ENCODE data around the gene TMBIM6.

Gene TMBIM6

DNA sequence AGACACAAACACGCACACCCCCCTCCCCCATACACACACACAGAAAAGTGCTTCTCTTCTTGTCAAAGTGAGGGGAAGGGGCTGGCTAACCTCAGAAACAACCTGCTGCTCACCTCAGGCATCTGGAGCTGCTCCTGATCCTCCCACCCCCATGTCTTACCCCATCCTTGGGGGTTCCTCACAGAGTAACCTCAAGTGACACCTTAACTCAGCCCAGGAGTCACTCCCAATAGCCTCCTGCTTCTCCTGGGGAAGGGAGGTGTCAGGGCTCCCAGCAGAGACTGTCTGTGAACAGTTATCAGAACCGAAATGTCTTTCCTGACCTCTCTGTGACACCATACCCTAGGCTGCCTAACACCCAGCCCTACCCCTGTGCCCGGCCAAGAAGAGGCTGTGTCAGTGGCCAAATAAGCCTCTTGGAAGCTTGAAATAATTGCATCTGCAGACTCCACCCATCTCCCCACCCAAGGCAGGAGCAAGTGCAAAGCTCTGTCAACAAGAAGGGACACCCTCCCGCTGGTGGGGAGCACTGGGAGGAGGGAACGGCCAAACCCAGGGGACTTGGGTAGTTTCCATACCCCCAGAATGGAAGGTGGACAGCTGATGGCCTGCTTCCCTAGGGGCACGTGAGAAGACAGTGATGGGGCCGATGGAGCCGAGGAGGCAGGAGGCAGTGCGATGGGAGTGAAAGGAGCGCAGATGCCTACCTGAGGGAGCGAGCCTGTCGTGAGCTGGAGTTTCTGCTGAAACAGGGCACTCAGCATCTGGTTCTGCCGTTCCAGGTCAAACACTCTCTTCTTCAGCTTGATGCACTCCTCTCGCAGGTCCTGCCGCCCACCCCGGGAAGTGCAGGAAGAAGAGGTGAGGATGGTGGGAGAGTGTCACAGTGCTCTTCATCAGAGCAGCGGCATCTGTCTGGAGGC, 60.0 kb downstream of the TMBIM6 start:
- Histone ChIP-seq H3K27me3 (replicated peaks) (no peaks in the 10 kb centered on the region), H3K4me3 (ENCODE audit: low read depth, low read length) (no peak overlapping the region), H3K27ac (no peak overlapping the region), H3K36me3 (replicated peaks) (peaks cover 81% of the 10 kb centered on the region)
- no peak for DNase-seq
- TF ChIP-seq, protein P1, sequence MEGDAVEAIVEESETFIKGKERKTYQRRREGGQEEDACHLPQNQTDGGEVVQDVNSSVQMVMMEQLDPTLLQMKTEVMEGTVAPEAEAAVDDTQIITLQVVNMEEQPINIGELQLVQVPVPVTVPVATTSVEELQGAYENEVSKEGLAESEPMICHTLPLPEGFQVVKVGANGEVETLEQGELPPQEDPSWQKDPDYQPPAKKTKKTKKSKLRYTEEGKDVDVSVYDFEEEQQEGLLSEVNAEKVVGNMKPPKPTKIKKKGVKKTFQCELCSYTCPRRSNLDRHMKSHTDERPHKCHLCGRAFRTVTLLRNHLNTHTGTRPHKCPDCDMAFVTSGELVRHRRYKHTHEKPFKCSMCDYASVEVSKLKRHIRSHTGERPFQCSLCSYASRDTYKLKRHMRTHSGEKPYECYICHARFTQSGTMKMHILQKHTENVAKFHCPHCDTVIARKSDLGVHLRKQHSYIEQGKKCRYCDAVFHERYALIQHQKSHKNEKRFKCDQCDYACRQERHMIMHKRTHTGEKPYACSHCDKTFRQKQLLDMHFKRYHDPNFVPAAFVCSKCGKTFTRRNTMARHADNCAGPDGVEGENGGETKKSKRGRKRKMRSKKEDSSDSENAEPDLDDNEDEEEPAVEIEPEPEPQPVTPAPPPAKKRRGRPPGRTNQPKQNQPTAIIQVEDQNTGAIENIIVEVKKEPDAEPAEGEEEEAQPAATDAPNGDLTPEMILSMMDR (IDR thresholded peaks at IDR 0.05; ENCODE audit: low read depth, low read length, missing control alignments): no peak
- in situ Hi-C loops (cut with HindIII; ENCODE audit: low pct_ligation_motif_present, low sequenced_read_pairs): no loop called here

DNA sequence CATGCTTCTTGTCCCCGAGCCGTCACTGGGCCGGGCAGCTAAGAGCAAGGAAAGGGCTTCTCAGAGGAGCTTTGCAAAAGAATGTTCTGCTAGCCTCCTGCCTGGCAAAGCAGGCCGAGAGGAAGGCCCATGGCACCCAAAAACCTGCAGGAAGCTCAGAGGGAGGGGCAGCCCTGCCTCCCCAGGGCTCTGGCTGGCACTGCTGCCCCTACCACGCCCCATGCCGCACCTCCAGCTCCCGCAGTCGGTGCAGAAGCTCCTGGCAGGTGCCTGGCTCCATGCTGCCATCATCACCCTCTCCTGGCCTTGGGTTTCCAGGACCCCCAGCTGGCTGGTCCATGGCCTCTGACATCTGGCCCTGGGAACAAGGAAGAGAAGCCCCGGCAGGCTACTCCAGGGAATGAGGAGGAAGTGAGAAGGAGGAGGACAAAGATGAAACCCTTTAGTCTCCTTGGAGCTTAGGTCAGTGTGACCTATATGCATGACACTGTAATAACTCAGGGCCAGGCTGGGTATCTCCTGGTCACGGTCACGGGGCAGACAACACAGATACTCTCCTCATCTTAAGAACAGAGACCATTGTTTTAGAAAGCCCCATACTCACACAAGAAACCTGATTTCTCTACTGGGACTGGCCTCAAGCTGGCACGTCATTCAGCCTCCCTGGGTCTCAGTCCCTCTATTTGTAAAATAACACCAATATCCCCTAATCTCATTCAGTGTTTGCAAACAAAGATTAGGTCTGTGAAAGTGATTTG, 62.5 kb downstream of the TMBIM6 start:
- TF ChIP-seq, protein P1 (IDR thresholded peaks at IDR 0.05; ENCODE audit: low read depth, low read length, missing control alignments): no peak
- no peak for DNase-seq
- in situ Hi-C loops (cut with HindIII; ENCODE audit: low pct_ligation_motif_present, low sequenced_read_pairs): no loop called here
- Histone ChIP-seq H3K27me3 (replicated peaks) (no peaks in the 10 kb centered on the region), H3K4me3 (ENCODE audit: low read depth, low read length) (no peak overlapping the region), H3K27ac (no peak overlapping the region), H3K36me3 (replicated peaks) (peaks cover 59% of the 10 kb centered on the region)

DNA sequence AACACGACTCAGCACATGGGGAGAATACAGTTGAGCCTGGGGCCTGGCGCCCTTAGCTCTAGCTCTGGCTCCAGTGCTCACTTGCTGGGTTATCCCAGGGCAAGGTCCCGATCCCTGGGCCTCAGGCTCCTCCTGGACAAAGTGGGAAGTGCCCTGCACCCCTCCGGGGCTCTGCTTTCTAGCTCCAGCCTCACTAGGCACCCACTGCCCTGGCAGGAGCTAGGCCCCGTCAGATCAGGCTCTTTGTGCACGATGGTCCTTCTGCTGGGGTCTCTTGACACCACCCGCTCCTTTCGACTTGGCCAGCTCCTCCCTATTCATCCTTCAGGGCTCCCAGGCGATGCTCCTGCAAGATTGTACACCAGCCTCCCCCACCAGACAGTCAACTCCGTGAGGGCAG, 63.5 kb downstream of the TMBIM6 start:
- in situ Hi-C loops (cut with HindIII; ENCODE audit: low pct_ligation_motif_present, low sequenced_read_pairs): no loop called here
- no peaks in the 10 kb centered on the region for H3K27me3 ChIP-seq (replicated peaks)
- H3K27ac ChIP-seq: no peak overlapping the region
- no peak overlapping the region for H3K4me3 ChIP-seq (ENCODE audit: low read depth, low read length)
- H3K36me3 ChIP-seq (replicated peaks): peaks cover 53% of the 10 kb centered on the region
- DNase-seq: no peak
- TF ChIP-seq, protein P1 (IDR thresholded peaks at IDR 0.05; ENCODE audit: low read depth, low read length, missing control alignments): no peak

DNA sequence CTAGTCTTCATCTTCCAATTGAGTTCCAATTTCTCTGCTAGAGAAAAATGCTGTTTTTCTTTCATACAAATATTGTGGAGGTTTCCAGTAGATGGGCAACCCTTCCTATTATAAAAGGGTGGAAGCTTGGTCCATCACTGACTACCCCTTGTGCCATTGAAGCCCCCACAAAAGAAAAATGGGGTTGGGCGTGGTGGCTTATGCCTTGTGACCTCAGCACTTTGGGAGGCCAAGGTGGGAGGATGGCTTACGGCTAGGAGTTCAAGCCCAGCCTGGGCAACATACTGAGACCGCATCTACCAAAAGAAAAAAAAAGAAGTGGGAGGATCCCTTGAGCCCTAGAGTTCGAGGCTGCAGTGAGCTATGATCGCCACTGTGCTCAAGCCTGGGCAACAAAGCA, 64.1 kb downstream of the TMBIM6 start:
- no peak for DNase-seq
- in situ Hi-C loops (cut with HindIII; ENCODE audit: low pct_ligation_motif_present, low sequenced_read_pairs): no loop called here
- Histone ChIP-seq H3K36me3 (replicated peaks) (peaks cover 48% of the 10 kb centered on the region), H3K27ac (no peak overlapping the region), H3K4me3 (ENCODE audit: low read depth, low read length) (no peak overlapping the region), H3K27me3 (replicated peaks) (no peaks in the 10 kb centered on the region)
- TF ChIP-seq, protein P1 (IDR thresholded peaks at IDR 0.05; ENCODE audit: low read depth, low read length, missing control alignments): no peak

DNA sequence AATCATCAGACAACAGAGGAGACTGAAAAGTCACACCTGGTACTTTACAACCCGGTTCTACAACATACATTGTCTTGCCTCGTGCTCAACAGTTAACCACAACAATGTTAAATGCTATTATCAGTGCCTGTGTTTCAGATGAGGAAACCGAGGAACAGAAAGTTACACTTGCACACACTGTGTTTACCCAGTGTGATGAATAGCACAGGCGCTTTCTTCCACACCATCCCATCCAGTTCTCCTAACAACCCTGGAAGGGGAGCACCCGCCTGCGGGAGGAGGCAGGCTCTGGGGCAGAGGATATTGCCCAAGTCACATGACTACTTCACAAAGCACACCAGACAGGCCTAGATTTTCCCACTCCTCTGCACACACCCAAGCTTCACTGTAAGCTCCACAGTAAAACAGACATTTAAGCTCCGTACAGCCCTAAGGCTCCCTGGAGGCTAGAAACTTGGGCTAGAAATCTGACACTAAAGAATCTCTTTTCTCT, 65.0 kb downstream of the TMBIM6 start:
- in situ Hi-C loops (cut with HindIII; ENCODE audit: low pct_ligation_motif_present, low sequenced_read_pairs): no loop called here

More for the DNA sequence above, 65.0 kb downstream of the TMBIM6 start:
- Histone ChIP-seq H3K27me3 (replicated peaks) (no peaks in the 10 kb centered on the region), H3K36me3 (replicated peaks) (peaks cover 42% of the 10 kb centered on the region), H3K4me3 (ENCODE audit: low read depth, low read length) (no peak overlapping the region), H3K27ac (no peak overlapping the region)
- TF ChIP-seq, protein P1 (IDR thresholded peaks at IDR 0.05; ENCODE audit: low read depth, low read length, missing control alignments): no peak
- DNase-seq: no peak

All from brain microvascular endothelial cell (primary cell).